Naive thymus-derived CD4-positive, alpha-beta T cell (primary cell): ENCODE results near the gene RXYLT1. TPM values are rescaled to one million over a fixed set of nuclear protein-coding genes. Genes with fewer than 3 reads are reported as not detected.

Source experiments
- ATAC-seq: fragments of 150-1000 bp; cut with Tn5 transposase; 2 replicates; pipeline ENCODE4 v1.10.0; 2021; ENCODE audit warnings: mild to moderate bottlenecking, moderate library complexity
- CTCF ChIA-PET: fragments of 350-600 bp; sonication (Branson Sonifier 250); formaldehyde crosslinking; loops from one replicate; lab custom pipeline; 2021; ENCODE audit warnings: antibody characterized with exemption; lab: Charles Lee
- POLR2A ChIA-PET: fragments of 350-600 bp; sonication (Branson Sonifier 250); formaldehyde crosslinking; loops from one replicate; lab custom pipeline; 2021; ENCODE audit warnings: antibody characterized with exemption, inconsistent platforms; lab: Charles Lee
- DNase-seq, 9 donors: peaks; one replicate each; pipeline versions ENCODE4 v3.0.0 to v3.0.0-alpha.2; 2020 to 2022; ENCODE audit warnings: mixed read lengths in 1 of 9
- H3K27ac ChIP-seq: one replicate; pipeline ENCODE4 v1.7.0; 2013; ENCODE audit warnings: mild to moderate bottlenecking, low read depth, low read length, moderate library complexity
- H3K27me3 ChIP-seq, 2 donors: one replicate each; pipeline ENCODE4 v1.7.0; 2013; ENCODE audit warnings: low read length in 2 of 2, mild to moderate bottlenecking in 2 of 2, moderate library complexity in 2 of 2; ENCODE audit not compliant: control insufficient read depth in 2 of 2, insufficient read depth in 2 of 2
- H3K36me3 ChIP-seq, 3 experiments: 1 replicate in 2 of 3; 2 replicates in 1 of 3; pipeline ENCODE4 v1.7.0; 2013; ENCODE audit warnings: low read length in 3 of 3, mild to moderate bottlenecking in 3 of 3, moderate library complexity in 1 of 3; ENCODE audit not compliant: insufficient read depth in 3 of 3, control insufficient read depth in 2 of 3
- H3K4me1 ChIP-seq, 2 donors: one replicate each; pipeline ENCODE4 v1.7.0; 2013; ENCODE audit warnings: low read length in 2 of 2, mild to moderate bottlenecking in 2 of 2, moderate library complexity in 1 of 2; ENCODE audit not compliant: control insufficient read depth in 2 of 2, insufficient read depth in 2 of 2
- H3K4me3 ChIP-seq: 2 replicates; pipeline ENCODE4 v1.7.0; 2013; ENCODE audit warnings: mild to moderate bottlenecking, low read length
- H3K9me3 ChIP-seq, 3 experiments: 1 replicate in 2 of 3; 2 replicates in 1 of 3; pipeline ENCODE4 v1.7.0; 2013; ENCODE audit warnings: low read length in 3 of 3; ENCODE audit not compliant: control insufficient read depth in 2 of 3
- H3K27ac Mint-ChIP-seq, 9 donors: one replicate each; pipeline ENCODE4 v1.8.0; 2020 to 2022; ENCODE audit warnings: mixed read lengths in 9 of 9, mild to moderate bottlenecking in 8 of 9, moderate library complexity in 5 of 9, inconsistent platforms in 2 of 9
- H3K27me3 Mint-ChIP-seq, 5 donors: one replicate each; pipeline ENCODE4 v1.8.0; 2021 to 2022; ENCODE audit warnings: mixed read lengths in 5 of 5, mild to moderate bottlenecking in 1 of 5
- H3K36me3 Mint-ChIP-seq, 5 donors: one replicate each; pipeline ENCODE4 v1.8.0; 2020 to 2022; ENCODE audit warnings: mixed read lengths in 5 of 5, mild to moderate bottlenecking in 3 of 5, inconsistent platforms in 1 of 5
- H3K4me1 Mint-ChIP-seq, 7 donors: one replicate each; pipeline ENCODE4 v1.8.0; 2020 to 2022; ENCODE audit warnings: mixed read lengths in 7 of 7, mild to moderate bottlenecking in 3 of 7, inconsistent platforms in 1 of 7
- H3K4me3 Mint-ChIP-seq, 10 donors: one replicate each; pipeline ENCODE4 v1.8.0; 2020 to 2022; ENCODE audit warnings: mild to moderate bottlenecking in 10 of 10, mixed read lengths in 10 of 10, moderate library complexity in 6 of 10, inconsistent platforms in 2 of 10
- H3K9me3 Mint-ChIP-seq, 11 donors: one replicate each; pipeline ENCODE4 v1.8.0; 2020 to 2022; ENCODE audit warnings: mixed read lengths in 11 of 11, mild to moderate bottlenecking in 4 of 11, inconsistent platforms in 1 of 11, moderate library complexity in 1 of 11
- intact Hi-C, 2 donors: fragments of 100-400 bp; cut with micrococcal nuclease; formaldehyde crosslinking; loops; one replicate each; pipeline ENCODE4 v1.15.1; 2023
- polyA plus RNA-seq, 2 donors: library from polyadenylated mRNA; unstranded; fragments of 300-500 nt; fragmentation: Illumina TruSeq; gene quantifications; one replicate each; pipeline ENCODE4 v1.2.3, GENCODE V29; 2021
- total RNA-seq, 6 experiments: library from RNA in 5 of 6; stranded (reverse) in 5 of 6; gene quantifications; 1 replicate in 5 of 6; 2 replicates in 1 of 6; pipeline ENCODE4 v1.2.3 and lab custom pipeline; 2021 to 2026

The RXYLT1 gene
- total and polyA plus RNA-seq, 7 experiments from 2014 or later, result 9.9 to 22.0 (median 15.4) TPM

DNA sequence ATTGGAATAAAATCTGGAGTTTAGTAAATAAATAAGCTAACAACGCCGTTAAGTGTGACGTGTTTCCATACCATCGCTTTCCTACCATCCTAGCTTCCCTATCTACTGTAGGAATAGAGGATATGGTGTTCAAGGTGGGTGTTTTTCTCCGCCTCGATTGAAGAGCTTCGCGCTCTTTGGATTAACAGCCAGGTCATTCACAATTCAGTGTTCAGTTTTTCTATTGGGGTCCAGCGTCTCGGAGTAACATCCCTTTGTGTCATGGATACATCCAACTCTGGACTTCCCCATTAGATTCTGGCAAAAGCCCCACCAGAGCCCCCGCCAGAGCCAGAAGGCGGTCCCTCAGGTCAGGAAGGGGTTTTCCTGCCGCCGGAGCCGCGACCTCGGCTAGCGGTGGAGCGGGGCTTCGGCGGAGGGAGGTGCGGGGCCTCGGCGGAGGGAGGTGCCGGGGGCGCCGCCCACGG is 63.6 kb downstream of the RXYLT1 start:
- DNase-seq, result no peak
- H3K27ac ChIP-seq, result no peak overlapping the region
- H3K36me3 ChIP-seq, result no peaks in the 10 kb centered on the region
- H3K4me1 Mint-ChIP-seq, result peaks cover 0 to 12% (median 10%) of the 10 kb centered on the region in 7 donors
- H3K27ac Mint-ChIP-seq, result no peak overlapping the region
- intact Hi-C loops, result no loop called here
- no peaks in the 10 kb centered on the region for H3K4me1 ChIP-seq
- ChIA-PET CTCF (interaction anchor here (0.6 to 0.9 kb wide), 4 partner anchors 42 to 1352 kb away, joined by 3 to 5 read pairs (median 4); no protein-coding TSS in a partner anchor), POLR2A (no interaction called here)
- no peaks in the 10 kb centered on the region for H3K9me3 ChIP-seq
- peaks cover 17 to 44% (median 35%) of the 10 kb centered on the region in 5 donors for H3K27me3 Mint-ChIP-seq
- ATAC-seq, result no peak
- peak overlapping the region; percentile 48 to 93 (median 72) for H3K4me3 Mint-ChIP-seq
- H3K9me3 Mint-ChIP-seq, result no peaks in the 10 kb centered on the region
- peak overlapping the region; percentile 57 for H3K4me3 ChIP-seq
- H3K36me3 Mint-ChIP-seq, result no peaks in the 10 kb centered on the region
- H3K27me3 ChIP-seq, result peaks cover 3 to 11% of the 10 kb centered on the region in 2 donors

DNA sequence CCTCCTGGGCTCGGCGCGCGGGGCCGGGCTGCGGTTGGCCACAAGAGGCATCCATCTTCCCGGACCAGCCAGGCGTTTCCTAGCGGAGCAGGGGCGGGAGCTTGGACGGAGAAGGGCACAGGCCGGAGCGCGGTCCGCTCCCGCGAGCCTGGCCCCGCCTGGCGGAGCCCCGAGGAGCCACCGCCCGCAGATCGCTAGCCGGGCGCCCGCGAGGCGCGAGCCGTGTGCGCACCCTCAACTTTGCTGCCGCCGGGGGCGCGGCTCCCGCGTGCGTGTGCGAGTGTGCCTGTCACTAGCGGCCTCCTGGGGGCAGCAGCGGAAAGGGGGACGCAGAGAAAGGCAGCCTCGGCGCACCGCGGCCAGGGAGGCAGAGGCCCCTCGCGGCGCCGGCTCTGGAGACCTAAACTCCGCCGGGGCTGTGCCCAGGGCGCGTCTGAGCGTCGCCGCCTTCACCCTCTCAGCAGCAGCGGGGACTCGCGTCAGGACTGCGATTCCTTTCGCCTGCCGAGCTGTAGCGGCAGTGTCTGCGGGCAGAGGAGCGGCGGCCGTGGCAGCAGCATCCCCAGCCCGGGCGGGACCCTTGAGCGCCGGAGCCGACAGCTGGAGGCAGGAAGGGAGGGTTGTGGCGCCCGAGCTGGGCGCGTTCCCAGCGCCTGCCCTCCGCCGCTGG is 64.1 kb downstream of the RXYLT1 start:
- CTCF ChIA-PET, result interaction anchor here (0.6 to 1.0 kb wide), 4 partner anchors 412 to 1351 kb away, joined by 3 to 4 read pairs (median 3); no protein-coding TSS in a partner anchor
- Mint-ChIP-seq H3K36me3 (no peaks in the 10 kb centered on the region), H3K27me3 (peaks cover 17 to 47% (median 35%) of the 10 kb centered on the region in 5 donors), H3K9me3 (no peaks in the 10 kb centered on the region), H3K27ac (no peak overlapping the region), H3K4me3 (peak overlapping the region; percentile 32 to 93 (median 67)), H3K4me1 (peaks cover 0 to 12% (median 10%) of the 10 kb centered on the region in 7 donors)
- Histone ChIP-seq H3K27me3 (peaks cover 3 to 11% of the 10 kb centered on the region in 2 donors), H3K36me3 (no peaks in the 10 kb centered on the region), H3K4me3 (peak overlapping the region; percentile 57), H3K27ac (no peak overlapping the region), H3K4me1 (no peaks in the 10 kb centered on the region), H3K9me3 (no peaks in the 10 kb centered on the region)
- DNase-seq, result peak; percentile 50 to 76 (median 70)
- ATAC-seq, result peak; percentile 97
- intact Hi-C loops, result loop anchor here (1.0 to 2.0 kb wide), 4 partner anchors 63 to 548 kb away; partner anchors contain the start of gene KICS2 (in 2 of the 2)
- POLR2A ChIA-PET, result no interaction called here

DNA sequence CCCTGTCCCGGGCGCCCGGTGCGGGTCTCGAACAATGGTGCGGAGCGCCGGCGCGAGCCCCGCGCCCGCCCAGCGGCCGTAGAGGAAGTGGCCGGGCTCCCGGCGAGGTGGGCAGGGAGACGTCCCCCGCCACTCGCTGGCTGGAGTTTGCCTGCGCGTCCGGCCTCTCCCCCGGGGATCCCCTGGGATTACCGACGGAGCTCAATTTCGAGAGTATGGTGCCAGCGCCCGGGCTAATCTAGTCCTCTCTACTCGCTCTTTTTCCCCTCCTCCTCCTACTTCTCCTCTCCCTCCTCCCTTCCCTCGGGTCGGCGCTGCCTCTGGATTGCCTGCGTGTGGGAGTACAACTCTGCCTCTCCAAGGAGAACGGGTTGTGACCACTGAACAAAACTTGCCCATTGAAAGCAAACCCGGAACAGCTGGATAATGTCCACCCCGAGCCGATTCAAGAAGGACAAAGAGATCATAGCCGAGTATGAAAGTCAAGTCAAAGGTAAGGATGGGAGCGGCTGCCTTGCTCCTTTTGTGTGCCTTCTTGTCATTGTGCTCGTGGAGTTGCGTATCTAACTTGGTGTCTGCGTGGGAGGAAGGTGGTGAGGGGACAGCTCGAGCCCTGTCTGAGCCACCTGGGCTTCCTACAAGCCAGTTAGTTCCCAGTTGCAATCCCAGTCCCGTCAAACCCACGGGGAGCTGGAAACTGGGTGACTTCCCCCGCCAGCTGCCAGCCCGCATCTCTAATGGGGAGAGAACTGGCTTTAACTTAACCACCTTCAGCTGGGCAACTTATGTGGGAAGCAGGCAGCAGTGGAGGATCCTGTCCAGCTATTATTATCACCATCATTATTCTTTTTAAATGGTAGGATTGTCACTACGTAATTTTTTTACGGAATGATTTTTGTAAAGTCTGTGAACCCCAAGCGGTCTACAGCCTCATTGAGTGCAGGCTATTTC is 65.0 kb downstream of the RXYLT1 start, which contains the start of gene SRGAP1:
SRGAP1 (plus strand) TSS at position 310 of the 951 bp plus-strand sequence; CDS start at position 427, 117 bp downstream.
- ATAC-seq (no peak), DNase-seq (peak in 5 of 9 donors; percentile 5 to 15 (median 6))
- POLR2A ChIA-PET, result no interaction called here
- H3K4me3 ChIP-seq, result peak within 1 kb of the TSS; percentile 57
- H3K36me3 ChIP-seq, result no peaks in the 10 kb centered on the region
- H3K4me1 ChIP-seq, result no peaks in the 10 kb centered on the region
- Mint-ChIP-seq H3K36me3 (no peaks in the 10 kb centered on the region), H3K27ac (peak within 1 kb of the TSS in 1 of 9 donors; percentile 24), H3K9me3 (no peaks in the 10 kb centered on the region), H3K4me3 (peak within 1 kb of the TSS; percentile 81 to 96 (median 92)), H3K27me3 (peaks cover 17 to 46% (median 29%) of the 10 kb centered on the region in 5 donors), H3K4me1 (peaks cover 0 to 12% (median 10%) of the 10 kb centered on the region in 7 donors)
- CTCF ChIA-PET, result interaction anchor here (1.0 kb wide), 1 partner anchor 411 kb away, joined by 3 read pairs; no protein-coding TSS in a partner anchor
- intact Hi-C loops, result loop anchor here (1.0 to 2.0 kb wide), 4 partner anchors 64 to 548 kb away; partner anchors contain the start of gene KICS2 (in 2 of the 2)
- H3K27me3 ChIP-seq, result peaks cover 3 to 11% of the 10 kb centered on the region in 2 donors
- H3K27ac ChIP-seq, result no peak within 1 kb of the TSS
- H3K9me3 ChIP-seq, result no peaks in the 10 kb centered on the region

DNA sequence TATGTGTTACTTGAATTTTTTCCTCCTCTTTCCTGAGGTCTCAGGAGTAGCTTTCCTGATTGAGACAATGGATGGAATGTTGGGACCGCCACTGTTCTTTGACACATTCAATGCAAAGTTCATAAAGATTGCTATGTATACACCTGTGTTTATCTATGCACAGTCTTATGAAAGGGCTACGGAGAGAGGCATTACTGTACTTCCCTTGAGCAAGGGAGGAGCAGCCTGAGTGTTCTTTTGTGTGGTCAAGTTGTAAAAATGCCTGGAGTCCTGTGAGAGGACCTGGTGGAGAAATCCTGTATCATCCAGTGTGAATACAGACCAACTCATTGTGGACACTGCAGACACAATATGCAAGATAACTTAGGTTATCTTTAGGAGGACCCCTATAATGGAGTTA is 66.0 kb downstream of the RXYLT1 start:
- Mint-ChIP-seq H3K4me3 (peak overlapping the region in 3 of 10 donors; percentile 41 to 93 (median 71)), H3K27me3 (peaks cover 17 to 46% (median 29%) of the 10 kb centered on the region in 5 donors), H3K9me3 (no peaks in the 10 kb centered on the region), H3K4me1 (peaks cover 0 to 12% (median 10%) of the 10 kb centered on the region in 7 donors), H3K36me3 (no peaks in the 10 kb centered on the region), H3K27ac (no peak overlapping the region)
- no peak for DNase-seq
- Histone ChIP-seq H3K27ac (no peak overlapping the region), H3K27me3 (peaks cover 3 to 11% of the 10 kb centered on the region in 2 donors), H3K36me3 (no peaks in the 10 kb centered on the region), H3K9me3 (no peaks in the 10 kb centered on the region), H3K4me1 (no peaks in the 10 kb centered on the region), H3K4me3 (no peak overlapping the region)
- ChIA-PET POLR2A (no interaction called here), CTCF (no interaction called here)
- ATAC-seq, result no peak
- intact Hi-C loops, result loop anchor here in 1 of 2 donors (2.0 kb wide), 1 partner anchor 65 kb away; no protein-coding TSS in a partner anchor

DNA sequence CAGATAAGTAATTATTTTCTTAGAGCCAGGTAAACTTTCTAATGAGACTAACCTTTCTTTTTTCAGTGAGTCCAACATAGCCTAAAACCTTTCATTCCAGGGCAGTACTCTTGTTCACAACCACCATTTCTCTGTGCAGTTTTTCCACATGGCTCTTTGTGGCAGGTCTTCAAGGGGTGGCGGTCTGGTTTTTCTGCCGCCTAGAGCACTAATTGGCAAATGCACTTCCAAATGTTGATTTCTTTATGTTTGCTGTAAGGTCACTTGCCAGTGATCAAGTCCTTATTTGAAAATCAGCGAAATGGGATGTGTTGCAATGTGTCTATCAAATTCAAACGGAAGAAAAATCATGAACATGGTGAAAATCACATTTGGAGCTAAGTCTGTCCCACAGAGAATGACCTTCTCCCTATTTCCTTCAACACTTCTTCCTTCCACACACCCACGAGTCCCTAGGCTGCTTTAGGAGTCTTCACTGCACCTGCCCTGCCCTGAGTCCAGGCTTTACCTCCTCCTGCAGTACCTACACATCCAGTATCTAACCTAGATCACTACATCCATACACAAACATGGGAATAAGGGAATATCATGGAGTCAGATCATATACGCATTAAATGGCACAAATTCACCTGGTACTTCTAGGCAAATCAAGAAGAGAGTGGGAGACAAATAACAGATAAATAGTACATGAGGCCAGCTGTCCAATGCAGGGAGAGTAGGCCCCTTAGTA is 66.7 kb downstream of the RXYLT1 start:
- no peaks in the 10 kb centered on the region for H3K9me3 Mint-ChIP-seq

More for the DNA sequence above, 66.7 kb downstream of the RXYLT1 start:
- no peak for DNase-seq
- Mint-ChIP-seq H3K4me3 (no peak overlapping the region), H3K27me3 (peaks cover 17 to 42% (median 29%) of the 10 kb centered on the region in 5 donors), H3K36me3 (no peaks in the 10 kb centered on the region), H3K27ac (no peak overlapping the region), H3K4me1 (peaks cover 0 to 12% (median 10%) of the 10 kb centered on the region in 7 donors)
- ChIA-PET CTCF (no interaction called here), POLR2A (no interaction called here)
- Histone ChIP-seq H3K27ac (no peak overlapping the region), H3K36me3 (no peaks in the 10 kb centered on the region), H3K4me3 (no peak overlapping the region), H3K4me1 (no peaks in the 10 kb centered on the region), H3K27me3 (peaks cover 3 to 11% of the 10 kb centered on the region in 2 donors), H3K9me3 (no peaks in the 10 kb centered on the region)
- intact Hi-C loops, result no loop called here
- ATAC-seq, result no peak
